ENCODE measurements around the gene UQCR10. TPM values are rescaled to one million over a fixed set of nuclear protein-coding genes. Genes with fewer than 3 reads are reported as not detected.

The UQCR10 gene
- total RNA-seq, 1 experiment from 2014 or later = 93.7 TPM

- TF ChIP-seq REST (IDR thresholded peaks at IDR 0.05; ENCODE audit: insufficient read depth in 1 of 2, low read depth in 2 of 2, low read length in 1 of 2) = no peak
- ATAC-seq = no peak
- POLR2A ChIA-PET = no interaction called here
- H3K4me1 ChIP-seq (ENCODE audit: control insufficient read depth, insufficient read depth, low read length) = no peaks in the 10 kb centered on the region
- H3K36me3 ChIP-seq (ENCODE audit: control insufficient read depth, insufficient read depth, low read length) = no peaks in the 10 kb centered on the region
- no peak overlapping the region for H3K27ac ChIP-seq (ENCODE audit: low read length)
- intact Hi-C loops (cut with micrococcal nuclease; ENCODE audit: unreplicated experiment) = no loop called here
- CTCF ChIA-PET = interaction anchor here (0.6 kb wide), 1 partner anchor 286 kb away, joined by 3 read pairs; no protein-coding TSS in a partner anchor
- no peak overlapping the region for H3K4me3 ChIP-seq (ENCODE audit: low read depth in 2 of 2, low read length in 2 of 2)
- H3K9me3 ChIP-seq (ENCODE audit: control insufficient read depth, insufficient read depth, low read depth, low read length) = no peaks in the 10 kb centered on the region
- DNase-seq (ENCODE audit: low read depth, low spot score) = no peak
- BruUV-seq (replicated peaks) = no TSS peak
- no peaks in the 10 kb centered on the region for H3K27me3 ChIP-seq (ENCODE audit: control insufficient read depth, insufficient read depth, low read length)
- in situ Hi-C loops (cut with HindIII; ENCODE audit: low pct_unique_long_range_greater_than_20kb, low sequenced_read_pairs) = no loop called here
Observed at GRCh38 chr22:29741926-29742325, 25.2 kb upstream of the UQCR10 start.

- no peak for ATAC-seq
- ChIA-PET POLR2A (no interaction called here), CTCF (interaction anchor here (0.6 kb wide), 1 partner anchor 286 kb away, joined by 3 read pairs; no protein-coding TSS in a partner anchor)
- Histone ChIP-seq H3K36me3 (ENCODE audit: control insufficient read depth, insufficient read depth, low read length) (no peaks in the 10 kb centered on the region), H3K4me3 (ENCODE audit: low read depth in 2 of 2, low read length in 2 of 2) (no peak overlapping the region), H3K27ac (ENCODE audit: low read length) (no peak overlapping the region), H3K27me3 (ENCODE audit: control insufficient read depth, insufficient read depth, low read length) (no peaks in the 10 kb centered on the region), H3K4me1 (ENCODE audit: control insufficient read depth, insufficient read depth, low read length) (no peaks in the 10 kb centered on the region), H3K9me3 (ENCODE audit: control insufficient read depth, insufficient read depth, low read depth, low read length) (no peaks in the 10 kb centered on the region)
- TF ChIP-seq CTCF (IDR thresholded peaks at IDR 0.05) (no peak), POLR2AphosphoS5 (IDR thresholded peaks at IDR 0.05; ENCODE audit: low read depth, low read length) (no peak), TCF7L2 (IDR thresholded peaks at IDR 0.05; ENCODE audit: low read depth, low read length) (no peak), SIN3A (IDR thresholded peaks at IDR 0.05; ENCODE audit: borderline replicate concordance, insufficient read depth, low read depth, low read length) (no peak), REST (IDR thresholded peaks at IDR 0.05; ENCODE audit: insufficient read depth in 1 of 2, low read depth in 2 of 2, low read length in 1 of 2) (no peak)
- in situ Hi-C loops (cut with HindIII; ENCODE audit: low pct_unique_long_range_greater_than_20kb, low sequenced_read_pairs) (no loop called here), intact Hi-C loops (cut with micrococcal nuclease; ENCODE audit: unreplicated experiment) (no loop called here)
- BruUV-seq (replicated peaks) = no TSS peak
- DNase-seq (ENCODE audit: low read depth, low spot score) = no peak
Observed at GRCh38 chr22:29742326-29742725, 24.8 kb upstream of the UQCR10 start.

All from Panc1 (cell line).